HG02852 (cell line): Measurements from ENCODE around the gene NUP205.

Experiments
- ATAC-seq: cut with Tn5 transposase; IDR thresholded peaks from one replicate; pipeline ENCODE4 v1.9.1; 2021; ENCODE audit warnings: mild to moderate bottlenecking, moderate library complexity; ENCODE audit not compliant: unreplicated experiment

Gene NUP205

DNA sequence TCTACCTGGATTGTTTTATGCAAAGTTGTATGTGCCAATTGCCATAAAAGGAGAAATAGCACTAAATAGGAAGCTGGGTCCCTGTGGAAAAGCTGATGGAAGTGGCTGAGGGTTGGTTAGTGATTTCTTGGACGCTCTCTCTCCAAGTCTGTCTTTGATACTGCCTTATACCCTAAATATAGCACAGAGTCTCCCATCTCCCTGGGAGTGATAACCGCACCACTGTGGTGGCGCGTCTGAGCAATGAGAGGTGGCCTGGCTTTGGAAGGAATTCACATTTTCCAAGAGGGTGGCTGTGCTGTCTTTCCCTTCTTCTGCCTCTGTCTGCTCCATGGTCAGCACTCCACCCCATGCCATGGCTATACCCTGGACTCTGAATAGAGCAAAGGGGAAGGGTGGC is 135.8 kb downstream of the NUP205 start:
- no peak for ATAC-seq

- ATAC-seq = no peak
These were observed 139.7 kb downstream of the NUP205 start for GRCh38 chr7:135697276-135698049.
